ENCODE measurements around the gene JKAMP. TPM values are rescaled to one million over a fixed set of nuclear protein-coding genes. Genes with fewer than 3 reads are reported as not detected.

Gene JKAMP
- polyA plus RNA-seq, 3 donors: 13.3 to 31.9 (median 17.7) TPM

- 81 to 84% (median 81%) methylated on average over 1 of the region's 1 CpG for WGBS, 3 donors
- no peak overlapping the region for H3K27ac ChIP-seq (ENCODE audit: low read depth, low read length)
Observed at GRCh38 chr14:59475709-59476108, 8.6 kb upstream of the JKAMP start.

GRCh38 chr14:59478540-59478939 is 5.8 kb upstream of the JKAMP start:
- H3K27ac ChIP-seq (ENCODE audit: low read depth, low read length): no peak overlapping the region
- 91 to 95% (median 94%) methylated on average over 3 of the region's 3 CpGs for WGBS, 3 donors

- 28 to 53% (median 36%) methylated on average over 1 of the region's 1 CpG for WGBS, 3 donors
- no peak overlapping the region for H3K27ac ChIP-seq (ENCODE audit: low read depth, low read length)
Observed at GRCh38 chr14:59480166-59480565, 4.2 kb upstream of the JKAMP start.

- H3K27ac ChIP-seq (ENCODE audit: low read depth, low read length): no peak overlapping the region
- WGBS, 3 donors: 92 to 98% (median 95%) methylated on average over 2 of the region's 2 CpGs
Observed at GRCh38 chr14:59481407-59481806, 2.9 kb upstream of the JKAMP start.

- 28 to 47% (median 39%) methylated on average over 2 of the region's 2 CpGs for WGBS, 3 donors
- H3K27ac ChIP-seq (ENCODE audit: low read depth, low read length): no peak overlapping the region
Observed at GRCh38 chr14:59481871-59482540, 2.3 kb upstream of the JKAMP start.

- 40 to 63% (median 41%) methylated on average over 6 of the region's 6 CpGs for WGBS, 3 donors
Observed at GRCh38 chr14:59482541-59483331, 1.6 kb upstream of the JKAMP start.

GRCh38 chr14:59483363-59483762 is 954 bp upstream of the JKAMP start:
- H3K27ac ChIP-seq (ENCODE audit: low read depth, low read length): no peak overlapping the region
- 1 to 4% (median 4%) methylated on average over 16 of the region's 16 CpGs for WGBS, 3 donors

More at GRCh38 chr14:59482541-59483331, 1.6 kb upstream of the JKAMP start:
- no peak overlapping the region for H3K27ac ChIP-seq (ENCODE audit: low read depth, low read length)

- no peak overlapping the region for H3K27ac ChIP-seq (ENCODE audit: low read depth, low read length)
- WGBS, 3 donors: 0 to 1% (median 0%) methylated on average over 32 of the region's 32 CpGs
Observed at GRCh38 chr14:59484639-59485175, 390 bp downstream of the JKAMP start.

- WGBS, 3 donors: 75 to 91% (median 78%) methylated on average over 3 of the region's 3 CpGs
- no peak overlapping the region for H3K27ac ChIP-seq (ENCODE audit: low read depth, low read length)
Observed at GRCh38 chr14:59490756-59491155, 6.4 kb downstream of the JKAMP start.

- H3K27ac ChIP-seq (ENCODE audit: low read depth, low read length): no peak overlapping the region
- 58 to 97% (median 85%) methylated on average over 1 of the region's 1 CpG for WGBS, 3 donors
Observed at GRCh38 chr14:59492384-59492783, 8.1 kb downstream of the JKAMP start.

GRCh38 chr14:59500732-59501131 is 16.4 kb downstream of the JKAMP start:
- WGBS, 3 donors: 84 to 94% (median 87%) methylated on average over 3 of the region's 3 CpGs
- no peak overlapping the region for H3K27ac ChIP-seq (ENCODE audit: low read depth, low read length)

- no peak overlapping the region for H3K27ac ChIP-seq (ENCODE audit: low read depth, low read length)
- 78 to 93% (median 88%) methylated on average over 4 of the region's 4 CpGs for WGBS, 3 donors
Observed at GRCh38 chr14:59503256-59503655, 18.9 kb downstream of the JKAMP start.

GRCh38 chr14:59507063-59507751 is 22.9 kb downstream of the JKAMP start:
- no peak overlapping the region for H3K27ac ChIP-seq (ENCODE audit: low read depth, low read length)

GRCh38 chr14:59507752-59508103 is 23.4 kb downstream of the JKAMP start:
- no peak overlapping the region for H3K27ac ChIP-seq (ENCODE audit: low read depth, low read length)
- 83 to 97% (median 89%) methylated on average over 3 of the region's 3 CpGs for WGBS, 3 donors

GRCh38 chr14:59509101-59509500 is 24.8 kb downstream of the JKAMP start:
- H3K27ac ChIP-seq (ENCODE audit: low read depth, low read length): no peak overlapping the region
- 73 to 87% (median 80%) methylated on average over 3 of the region's 3 CpGs for WGBS, 3 donors

GRCh38 chr14:59510001-59510400 is 25.7 kb downstream of the JKAMP start:
- 87 to 90% (median 87%) methylated on average over 2 of the region's 2 CpGs for WGBS, 3 donors
- H3K27ac ChIP-seq (ENCODE audit: low read depth, low read length): no peak overlapping the region

- no peak overlapping the region for H3K27ac ChIP-seq (ENCODE audit: low read depth, low read length)
- 33 to 62% (median 37%) methylated on average over 3 of the region's 3 CpGs for WGBS, 3 donors
Observed at GRCh38 chr14:59510966-59511365, 26.6 kb downstream of the JKAMP start.

- no peak overlapping the region for H3K27ac ChIP-seq (ENCODE audit: low read depth, low read length)
- WGBS, 3 donors: 73 to 87% (median 76%) methylated on average over 4 of the region's 4 CpGs
Observed at GRCh38 chr14:59511916-59512575, 27.7 kb downstream of the JKAMP start.

- 76 to 91% (median 90%) methylated on average over 3 of the region's 3 CpGs for WGBS, 3 donors
- no peak overlapping the region for H3K27ac ChIP-seq (ENCODE audit: low read depth, low read length)
Observed at GRCh38 chr14:59520224-59520623, 35.9 kb downstream of the JKAMP start.
